K562 (cell line): ENCODE results near the gene USP17L20. TPM values are rescaled to one million over a fixed set of nuclear protein-coding genes. Genes with fewer than 3 reads are reported as not detected.
"Not testable (repeated sequence)": the region's sequence is repeated elsewhere in the genome, so short reads cannot be mapped to it uniquely, and the experiment has no call there.

ENCODE experiments used
- ATAC-seq: fragments of 200-7000 bp; cut with Tn5 transposase; 3 replicates; pipeline ENCODE4 v1.9.1; 2020; ENCODE audit warnings: moderate library complexity
- BruUV-seq: library from RNA; stranded (reverse); fragments of 400-500 nt; replicated peaks from 2 replicates; lab custom pipeline; 2021; lab: Mats Ljungman, UMichigan
- CTCF ChIA-PET: fragments of 300-600 bp; formaldehyde crosslinking; extraction: SDS; loops from one replicate; lab custom pipeline; 2021; ENCODE audit warnings: low intra/inter-chr PET ratio; lab: Yijun Ruan, JAX
- POLR2A ChIA-PET: fragments of 300-600, 350-650 bp; sonication (Branson Sonifier 250); formaldehyde crosslinking; extraction: SDS; loops from one replicate; lab custom pipeline; 2021; ENCODE audit warnings: antibody characterized with exemption, inconsistent platforms; lab: Yijun Ruan, JAX
- DNase-seq, 4 experiments: peaks; one replicate each; pipeline versions ENCODE4 v3.0.0 to v3.0.0-alpha.2; 2011 to 2018; ENCODE audit warnings: low spot score in 3 of 4, mixed read lengths in 3 of 4; ENCODE audit errors: extremely low read depth in 1 of 4
- FAIRE-seq: peaks from 2 replicates; lab custom pipeline; 2011; peaks lifted over from hg19 to GRCh38; lab: Jason Lieb, UNC
- H2AFZ ChIP-seq: 2 replicates; pipeline ENCODE4 v1.6.0; 2011; ENCODE audit warnings: low read depth, low read length, control low read depth, inconsistent platforms
- H3K27ac ChIP-seq: fragments of 200-600 bp; 3 replicates; pipeline ENCODE4 v1.8.0; 2011; ENCODE audit warnings: low read depth, mild to moderate bottlenecking, control low read depth, inconsistent platforms, low read length, moderate library complexity, mixed read lengths; ENCODE audit errors: extremely low read depth
- H3K27me3 ChIP-seq, 2 experiments: fragments of 300-600 bp in 1 of 2; 2 replicates in 1 of 2; 3 replicates in 1 of 2; pipeline versions ENCODE4 v1.6.0 to v1.8.0; 2011; ENCODE audit warnings: inconsistent platforms in 2 of 2, low read length in 2 of 2, mild to moderate bottlenecking in 1 of 2, mixed read lengths in 1 of 2, moderate library complexity in 1 of 2; ENCODE audit not compliant: control insufficient read depth in 2 of 2, insufficient read depth in 2 of 2
- H3K36me3 ChIP-seq: fragments of 300-600 bp; 3 replicates; pipeline ENCODE4 v1.8.0; 2011; ENCODE audit warnings: mild to moderate bottlenecking, low read length, inconsistent platforms; ENCODE audit not compliant: control insufficient read depth, insufficient read depth
- H3K4me1 ChIP-seq, 2 experiments: fragments of 200-600 bp in 1 of 2; replicated peaks in 1 of 2; 2 replicates in 1 of 2; 3 replicates in 1 of 2; pipeline versions ENCODE4 v1.5.1 to v1.8.0; 2011; ENCODE audit warnings: inconsistent platforms in 2 of 2, low read length in 2 of 2, mild to moderate bottlenecking in 1 of 2, mixed read lengths in 1 of 2, moderate library complexity in 1 of 2; ENCODE audit not compliant: control insufficient read depth in 2 of 2, insufficient read depth in 2 of 2
- H3K4me2 ChIP-seq: 2 replicates; pipeline ENCODE4 v1.6.1; 2011; ENCODE audit warnings: low read length, control low read depth, inconsistent platforms, mixed read lengths; ENCODE audit not compliant: insufficient read depth
- H3K4me3 ChIP-seq: fragments of 200-600 bp; sonication (generic), shearing (Covaris generic); 2 replicates; pipeline ENCODE4 v1.5.1; 2016; ENCODE audit warnings: control low read depth, inconsistent platforms
- H3K79me2 ChIP-seq: fragments of 200-600 bp; 3 replicates; pipeline ENCODE4 v1.8.0; 2011; ENCODE audit warnings: low read length, inconsistent platforms; ENCODE audit not compliant: control insufficient read depth, insufficient read depth
- H3K9ac ChIP-seq, 2 experiments: 2 replicates each; pipeline versions ENCODE4 v1.6.0 to v1.6.1; 2011; ENCODE audit warnings: low read depth in 2 of 2, low read length in 2 of 2, control low read depth in 1 of 2, inconsistent platforms in 1 of 2, mild to moderate bottlenecking in 1 of 2, mixed read lengths in 1 of 2; ENCODE audit not compliant: insufficient read depth in 1 of 2
- H3K9me1 ChIP-seq: one replicate; pipeline ENCODE4 v1.6.0; 2011; ENCODE audit warnings: inconsistent platforms, mild to moderate bottlenecking, low read length, moderate library complexity; ENCODE audit not compliant: control insufficient read depth, insufficient read depth
- H3K9me3 ChIP-seq: replicated peaks from 2 replicates; pipeline ENCODE4 v1.5.1; 2011; ENCODE audit warnings: low read depth, low read length, inconsistent platforms; ENCODE audit not compliant: control insufficient read depth, insufficient read depth
- H4K20me1 ChIP-seq: replicated peaks from 2 replicates; pipeline ENCODE4 v1.6.1; 2011; ENCODE audit warnings: low read length, inconsistent platforms, mixed read lengths; ENCODE audit not compliant: control insufficient read depth, insufficient read depth
- WGBS: fragments of 100-300 bp; shearing (Covaris generic); methylation state at CpG from one replicate; pipeline ENCODE4 v1.1.6; 2016; ENCODE audit warnings: low coverage, mixed read lengths; ENCODE audit not compliant: insufficient coverage; ENCODE audit errors: missing lambda C conversion rate; 5-methylcytosine and 5-hydroxymethylcytosine counted together
- in situ Hi-C: fragments of 300-500 bp; cut with MboI; formaldehyde crosslinking; loops from 4 replicates; pipeline ENCODE4 v1.15.0; 2018; ENCODE audit warnings: inconsistent platforms, mixed read lengths
- intact Hi-C: fragments of 100-400 bp; cut with micrococcal nuclease; formaldehyde crosslinking; loops from 2 replicates; pipeline ENCODE4 v1.14.2; 2022
- polyA plus RNA-seq, 8 experiments: library from polyadenylated mRNA; depleted of rRNA in 4 of 8; stranded (reverse) in 5 of 8; unstranded in 3 of 8; fragments of >200 nt; fragmentation: Nextera tagmentation in 2 of 8; fragmentation: Illumina TruSeq in 1 of 8; extraction: Ambion mirVana in 2 of 8; extraction: Trizol in 1 of 8; gene quantifications; 2 replicates each; pipeline versions ENCODE4 v1.2.1 to v1.2.3, GENCODE V29; 2011 to 2014; ENCODE audit warnings: inconsistent platforms in 1 of 8, missing spikeins in 1 of 8
- total RNA-seq, 7 experiments: library from RNA; depleted of rRNA in 6 of 7; stranded (reverse); fragments of >200 nt in 6 of 7; fragmentation: Illumina TruSeq in 2 of 7; extraction: Trizol in 2 of 7; gene quantifications; 2 replicates each; pipeline versions ENCODE4 v1.2.1 to v1.2.3, GENCODE V29; 2011 to 2021; ENCODE audit warnings: low replicate concordance in 1 of 7

USP17L20 gene
- total and polyA plus RNA-seq, 9 of the 15 experiments (the other 6 are each of a cell fraction or from before 2014, with no cell fraction given) = not detected

DNA sequence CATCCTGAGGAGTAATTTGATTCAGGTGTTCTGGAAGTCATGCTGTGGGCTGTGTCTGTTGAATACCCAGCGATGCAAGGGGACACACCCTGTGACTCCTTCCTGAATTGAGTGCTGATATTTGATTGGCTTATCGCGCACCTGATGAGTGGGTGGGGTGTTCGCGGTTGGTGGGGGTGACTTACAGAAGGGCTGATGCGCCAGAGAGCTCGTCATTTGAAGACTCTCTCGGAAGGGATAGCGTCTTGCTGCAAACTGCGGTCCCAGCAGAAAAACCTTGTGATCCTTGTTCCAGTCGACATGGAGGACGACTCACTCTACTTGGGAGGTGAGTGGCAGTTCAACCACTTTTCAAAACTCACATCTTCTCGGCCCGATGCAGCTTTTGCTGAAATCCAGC, 42.8 kb upstream of the USP17L20 start, which contains the start of gene USP17L11:
Gene USP17L11, plus strand, starts transcription at position 301 of the 400 bp plus-strand sequence. Its CDS starts 0 bp downstream, at position 301.
- FAIRE-seq, H4K20me1 ChIP-seq, ATAC-seq, H3K4me1 ChIP-seq, POLR2A ChIA-PET, H3K9me3 ChIP-seq, H2AFZ ChIP-seq, DNase-seq, H3K36me3 ChIP-seq, H3K27ac ChIP-seq, H3K4me2 ChIP-seq, H3K4me3 ChIP-seq, intact Hi-C loops, H3K9me1 ChIP-seq, CTCF ChIA-PET, in situ Hi-C loops, H3K9ac ChIP-seq, BruUV-seq, H3K27me3 ChIP-seq, H3K79me2 ChIP-seq: not testable (repeated sequence)
- no CpG with 5 or more reads among the region's 14 CpGs for WGBS

DNA sequence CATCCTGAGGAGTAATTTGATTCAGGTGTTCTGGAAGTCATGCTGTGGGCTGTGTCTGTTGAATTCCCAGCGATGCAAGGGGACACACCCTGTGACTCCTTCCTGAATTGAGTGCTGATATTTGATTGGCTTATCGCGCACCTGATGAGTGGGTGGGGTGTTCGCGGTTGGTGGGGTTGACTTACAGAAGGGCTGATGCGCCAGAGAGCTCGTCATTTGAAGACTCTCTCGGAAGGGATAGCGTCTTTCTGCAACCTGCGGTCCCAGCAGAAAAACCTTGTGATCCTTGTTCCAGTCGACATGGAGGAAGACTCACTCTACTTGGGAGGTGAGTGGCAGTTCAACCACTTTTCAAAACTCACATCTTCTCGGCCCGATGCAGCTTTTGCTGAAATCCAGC, 38.1 kb upstream of the USP17L20 start, which contains the start of gene USP17L12:
Gene USP17L12, plus strand, starts transcription at position 301 of the 400 bp plus-strand sequence. Its CDS starts 0 bp downstream, at position 301.
- ATAC-seq, H3K27me3 ChIP-seq, H3K79me2 ChIP-seq, H3K9me3 ChIP-seq, H2AFZ ChIP-seq, H3K4me2 ChIP-seq, BruUV-seq, H3K9ac ChIP-seq, FAIRE-seq, H3K36me3 ChIP-seq, H3K4me3 ChIP-seq, H3K4me1 ChIP-seq, H4K20me1 ChIP-seq, H3K27ac ChIP-seq, DNase-seq, H3K9me1 ChIP-seq, CTCF ChIA-PET, POLR2A ChIA-PET, intact Hi-C loops: not testable (repeated sequence)
- WGBS = no CpG with 5 or more reads among the region's 13 CpGs
- in situ Hi-C loops = loop anchor here (10.0 kb wide), 1 partner anchor 65 kb away; no protein-coding TSS in a partner anchor

DNA sequence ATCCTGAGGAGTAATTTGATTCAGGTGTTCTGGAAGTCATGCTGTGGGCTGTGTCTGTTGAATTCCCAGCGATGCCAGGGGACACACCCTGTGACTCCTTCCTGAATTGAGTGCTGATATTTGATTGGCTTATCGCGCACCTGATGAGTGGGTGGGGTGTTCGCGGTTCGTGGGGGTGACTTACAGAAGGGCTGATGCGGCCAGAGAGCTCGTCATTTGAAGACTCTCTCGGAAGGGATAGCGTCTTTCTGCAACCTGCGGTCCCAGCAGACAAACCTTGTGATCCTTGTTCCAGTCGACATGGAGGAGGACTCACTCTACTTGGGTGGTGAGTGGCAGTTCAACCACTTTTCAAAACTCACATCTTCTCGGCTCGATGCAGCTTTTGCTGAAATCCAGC, 33.3 kb upstream of the USP17L20 start, which contains the start of gene USP17L13:
Gene USP17L13, plus strand, starts transcription at position 301 of the 400 bp plus-strand sequence. Its CDS starts 0 bp downstream, at position 301.
- DNase-seq, H3K27ac ChIP-seq, CTCF ChIA-PET, H3K27me3 ChIP-seq, H3K9ac ChIP-seq, BruUV-seq, H3K79me2 ChIP-seq, H3K4me3 ChIP-seq, H3K9me1 ChIP-seq, POLR2A ChIA-PET, intact Hi-C loops, H2AFZ ChIP-seq, H3K4me1 ChIP-seq, ATAC-seq, H3K4me2 ChIP-seq, FAIRE-seq, H3K9me3 ChIP-seq, H4K20me1 ChIP-seq, H3K36me3 ChIP-seq: not testable (repeated sequence)
- in situ Hi-C loops = loop anchor here (10.0 kb wide), 1 partner anchor 70 kb away; no protein-coding TSS in a partner anchor
- no CpG with 5 or more reads among the region's 14 CpGs for WGBS

DNA sequence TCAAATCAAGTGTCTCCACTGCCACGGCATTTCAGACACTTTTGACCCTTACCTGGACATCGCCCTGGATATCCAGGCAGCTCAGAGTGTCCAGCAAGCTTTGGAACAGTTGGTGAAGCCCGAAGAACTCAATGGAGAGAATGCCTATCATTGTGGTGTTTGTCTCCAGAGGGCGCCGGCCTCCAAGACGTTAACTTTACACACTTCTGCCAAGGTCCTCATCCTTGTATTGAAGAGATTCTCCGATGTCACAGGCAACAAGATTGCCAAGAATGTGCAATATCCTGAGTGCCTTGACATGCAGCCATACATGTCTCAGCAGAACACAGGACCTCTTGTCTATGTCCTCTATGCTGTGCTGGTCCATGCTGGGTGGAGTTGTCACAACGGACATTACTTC, 27.7 kb upstream of the USP17L20 start:
- BruUV-seq, DNase-seq, intact Hi-C loops: not testable (repeated sequence)

More for the DNA sequence above, 27.7 kb upstream of the USP17L20 start:
- H3K36me3 ChIP-seq, CTCF ChIA-PET, H3K9me1 ChIP-seq, H3K27ac ChIP-seq, POLR2A ChIA-PET, H2AFZ ChIP-seq, H4K20me1 ChIP-seq, H3K4me1 ChIP-seq, H3K27me3 ChIP-seq, H3K4me3 ChIP-seq, H3K4me2 ChIP-seq, ATAC-seq, in situ Hi-C loops, H3K9ac ChIP-seq, FAIRE-seq, H3K79me2 ChIP-seq, H3K9me3 ChIP-seq: not testable (repeated sequence)
- WGBS = 0% methylated on average over 4 of the region's 8 CpGs
